ENCODE measurements around the gene SLC1A1.

Gene SLC1A1

GRCh38 chr9:4538107-4538506 is 47.8 kb downstream of the SLC1A1 start:
- TF ChIP-seq REST (IDR thresholded peaks at IDR 0.05; ENCODE audit: insufficient read depth in 1 of 2, low read depth in 2 of 2, low read length in 2 of 2) (no peak), TAF1 (IDR thresholded peaks at IDR 0.05; ENCODE audit: borderline replicate concordance, insufficient read depth, low read length) (no peak), POLR2AphosphoS5 (IDR thresholded peaks at IDR 0.05; ENCODE audit: low read depth, low read length) (no peak), FOXP2 (optimal IDR thresholded peaks at IDR 0.05; ENCODE audit: borderline replicate concordance, extremely low read depth, extremely low read length, insufficient read depth) (no peak), SIN3A (IDR thresholded peaks at IDR 0.05; ENCODE audit: borderline replicate concordance, insufficient read depth, low read length) (no peak)

GRCh38 chr9:4538621-4539020 is 48.4 kb downstream of the SLC1A1 start:
- TF ChIP-seq REST (IDR thresholded peaks at IDR 0.05; ENCODE audit: insufficient read depth in 1 of 2, low read depth in 2 of 2, low read length in 2 of 2) (no peak), TAF1 (IDR thresholded peaks at IDR 0.05; ENCODE audit: borderline replicate concordance, insufficient read depth, low read length) (no peak), FOXP2 (optimal IDR thresholded peaks at IDR 0.05; ENCODE audit: borderline replicate concordance, extremely low read depth, extremely low read length, insufficient read depth) (no peak), SIN3A (IDR thresholded peaks at IDR 0.05; ENCODE audit: borderline replicate concordance, insufficient read depth, low read length) (no peak), POLR2AphosphoS5 (IDR thresholded peaks at IDR 0.05; ENCODE audit: low read depth, low read length) (no peak)

- TF ChIP-seq POLR2AphosphoS5 (IDR thresholded peaks at IDR 0.05; ENCODE audit: low read depth, low read length) (no peak), SIN3A (IDR thresholded peaks at IDR 0.05; ENCODE audit: borderline replicate concordance, insufficient read depth, low read length) (no peak), FOXP2 (optimal IDR thresholded peaks at IDR 0.05; ENCODE audit: borderline replicate concordance, extremely low read depth, extremely low read length, insufficient read depth) (no peak), REST (IDR thresholded peaks at IDR 0.05; ENCODE audit: insufficient read depth in 1 of 2, low read depth in 2 of 2, low read length in 2 of 2) (no peak), TAF1 (IDR thresholded peaks at IDR 0.05; ENCODE audit: borderline replicate concordance, insufficient read depth, low read length) (no peak)
Observed at GRCh38 chr9:4540425-4540824, 50.2 kb downstream of the SLC1A1 start.

- TF ChIP-seq SIN3A (IDR thresholded peaks at IDR 0.05; ENCODE audit: borderline replicate concordance, insufficient read depth, low read length), result no peak
- no peak for TF ChIP-seq FOXP2 (optimal IDR thresholded peaks at IDR 0.05; ENCODE audit: borderline replicate concordance, extremely low read depth, extremely low read length, insufficient read depth)
- no peak for TF ChIP-seq POLR2AphosphoS5 (IDR thresholded peaks at IDR 0.05; ENCODE audit: low read depth, low read length)
Observed at GRCh38 chr9:4541281-4541680, 51.0 kb downstream of the SLC1A1 start.

- TF ChIP-seq FOXP2 (optimal IDR thresholded peaks at IDR 0.05; ENCODE audit: borderline replicate concordance, extremely low read depth, extremely low read length, insufficient read depth) (no peak), REST (IDR thresholded peaks at IDR 0.05; ENCODE audit: insufficient read depth in 1 of 2, low read depth in 2 of 2, low read length in 2 of 2) (no peak), TAF1 (IDR thresholded peaks at IDR 0.05; ENCODE audit: borderline replicate concordance, insufficient read depth, low read length) (no peak), POLR2AphosphoS5 (IDR thresholded peaks at IDR 0.05; ENCODE audit: low read depth, low read length) (no peak), SIN3A (IDR thresholded peaks at IDR 0.05; ENCODE audit: borderline replicate concordance, insufficient read depth, low read length) (no peak)
Observed at GRCh38 chr9:4541856-4542255, 51.6 kb downstream of the SLC1A1 start.

All from PFSK-1 (cell line).